ENCODE data around the gene CNN3.

Gene CNN3

GRCh38 chr1:94922761-94923331 is 4.1 kb downstream of the CNN3 start:
- DNase-seq, result no peak

GRCh38 chr1:94921977-94922376 is 4.9 kb downstream of the CNN3 start:
- no peak for DNase-seq

GRCh38 chr1:94920061-94920460 is 6.8 kb downstream of the CNN3 start:
- DNase-seq, result no peak

- no peak for DNase-seq
These were observed 7.5 kb downstream of the CNN3 start for GRCh38 chr1:94919241-94920030.

DNA sequence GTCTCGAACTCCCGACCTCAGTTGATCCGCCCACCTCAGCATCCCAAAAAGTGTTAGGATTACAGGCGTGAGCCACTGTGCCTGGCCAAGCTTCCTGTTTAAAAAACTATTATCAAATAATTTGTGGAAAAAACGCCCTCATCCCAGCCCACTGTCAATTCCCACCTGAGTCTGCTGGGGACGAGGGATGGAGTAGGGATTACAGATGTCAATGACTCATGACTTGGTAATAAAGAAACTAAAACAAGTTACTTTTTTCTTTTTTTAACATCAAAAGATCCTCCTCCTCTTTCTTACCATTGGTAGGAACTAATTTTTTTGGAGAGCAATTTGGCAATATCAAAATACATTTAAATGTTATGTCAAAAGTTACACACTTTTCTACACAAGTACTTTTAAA is 9.7 kb downstream of the CNN3 start:
- no peak for DNase-seq

GRCh38 chr1:94912263-94913184 is 14.4 kb downstream of the CNN3 start:
- DNase-seq, result no peak

GRCh38 chr1:94909486-94909885 is 17.4 kb downstream of the CNN3 start:
- DNase-seq, result no peak

DNA sequence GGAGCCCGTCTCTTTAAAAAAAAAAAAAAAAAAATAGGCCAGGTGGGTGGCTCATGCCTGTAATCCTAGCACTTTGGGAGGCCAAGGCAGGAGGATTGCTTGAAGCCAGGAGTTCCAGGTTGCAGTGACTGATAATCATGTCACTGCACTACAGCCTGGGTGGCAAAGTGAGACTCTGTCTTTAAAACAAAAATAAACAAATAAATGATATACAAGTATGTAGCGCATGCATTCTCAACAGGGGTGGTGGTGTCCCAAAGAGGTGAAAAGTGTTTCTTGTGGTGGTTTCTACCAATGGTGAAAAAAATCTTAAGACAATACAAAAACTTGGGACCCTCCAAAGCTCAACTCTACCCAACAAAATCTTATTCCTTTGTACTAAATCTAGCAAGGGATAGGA is 17.9 kb downstream of the CNN3 start:
- DNase-seq, result no peak

DNA sequence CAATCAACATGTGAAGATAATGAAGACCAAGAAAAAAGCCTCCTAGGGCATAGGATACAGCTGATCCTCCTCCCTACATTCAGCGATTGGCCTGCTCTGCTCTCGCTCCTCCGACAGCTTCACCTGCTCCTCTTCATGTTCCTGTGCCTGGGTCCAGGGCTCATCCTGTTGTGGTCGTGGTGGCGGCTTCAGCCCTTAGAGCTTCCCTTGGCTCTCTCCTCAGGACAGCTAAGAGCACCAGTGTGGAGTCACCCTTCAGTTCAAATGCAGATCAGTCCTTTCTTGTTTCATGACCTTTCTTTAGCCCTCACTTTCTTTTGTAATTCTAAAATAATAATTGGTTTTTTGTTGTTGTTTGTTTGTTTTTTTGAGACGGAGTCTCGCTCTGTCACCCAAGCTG is 18.7 kb downstream of the CNN3 start:
- DNase-seq, result no peak

- DNase-seq, result no peak
These were observed 19.8 kb downstream of the CNN3 start for GRCh38 chr1:94907136-94907535.

- no peak for DNase-seq
These were observed 20.5 kb downstream of the CNN3 start for GRCh38 chr1:94906382-94906781.

- no peak for DNase-seq
These were observed 21.7 kb downstream of the CNN3 start for GRCh38 chr1:94905207-94905606.

DNA sequence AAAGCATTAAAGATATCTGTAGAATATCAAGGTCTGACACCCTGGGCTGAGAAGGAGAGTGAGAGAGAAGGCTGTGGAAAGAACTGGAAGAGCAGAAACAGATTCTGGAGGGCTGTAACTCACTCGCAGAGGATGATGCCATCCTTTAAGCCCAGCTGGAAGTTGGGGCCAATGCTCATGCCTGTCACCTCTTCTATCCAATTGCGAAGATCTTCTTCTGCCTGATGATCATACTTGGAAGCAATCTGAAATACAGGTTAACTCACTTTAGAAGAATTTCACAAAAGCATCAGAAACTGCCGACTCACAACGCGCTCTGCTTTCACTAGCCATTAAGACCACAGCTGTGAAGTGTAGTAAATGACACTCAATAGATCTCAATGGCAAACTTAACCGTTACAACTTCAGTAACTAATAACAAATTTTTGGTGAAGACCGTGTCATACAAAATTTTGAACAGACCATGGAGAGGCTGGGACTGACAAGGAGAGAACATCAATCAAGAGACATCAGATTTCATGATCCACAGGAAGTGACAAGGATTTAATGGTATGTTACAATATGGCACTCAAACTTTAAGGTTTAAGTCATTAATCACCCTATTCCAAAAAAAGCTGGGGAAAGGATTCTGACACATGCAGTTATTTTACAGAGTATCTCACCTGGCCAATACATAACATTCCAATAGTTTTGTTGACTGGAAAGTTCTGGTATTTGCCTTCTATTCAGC is 23.5 kb downstream of the CNN3 start:
- no peak for DNase-seq

- no peak for DNase-seq
These were observed 25.1 kb downstream of the CNN3 start for GRCh38 chr1:94901841-94902240.

DNA sequence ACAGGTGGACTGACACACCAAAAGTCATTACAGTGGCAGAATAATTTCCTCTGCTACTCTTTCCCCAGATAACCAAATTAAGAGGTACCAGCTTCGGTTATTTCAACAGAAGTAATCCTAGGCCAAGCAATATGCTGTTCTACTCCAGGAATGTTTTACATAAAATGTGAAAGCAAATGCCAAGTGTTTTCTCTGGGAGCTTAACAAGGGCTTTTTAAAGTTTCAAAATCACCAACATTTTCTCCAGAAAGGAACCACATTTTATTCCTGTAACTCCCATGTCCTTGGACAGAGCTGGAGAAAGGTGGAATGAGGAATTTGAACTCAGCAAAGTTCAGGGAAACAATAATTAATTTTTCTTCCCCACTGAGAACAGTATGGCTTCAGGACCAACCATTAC is 27.2 kb downstream of the CNN3 start:
- no peak for DNase-seq

DNA sequence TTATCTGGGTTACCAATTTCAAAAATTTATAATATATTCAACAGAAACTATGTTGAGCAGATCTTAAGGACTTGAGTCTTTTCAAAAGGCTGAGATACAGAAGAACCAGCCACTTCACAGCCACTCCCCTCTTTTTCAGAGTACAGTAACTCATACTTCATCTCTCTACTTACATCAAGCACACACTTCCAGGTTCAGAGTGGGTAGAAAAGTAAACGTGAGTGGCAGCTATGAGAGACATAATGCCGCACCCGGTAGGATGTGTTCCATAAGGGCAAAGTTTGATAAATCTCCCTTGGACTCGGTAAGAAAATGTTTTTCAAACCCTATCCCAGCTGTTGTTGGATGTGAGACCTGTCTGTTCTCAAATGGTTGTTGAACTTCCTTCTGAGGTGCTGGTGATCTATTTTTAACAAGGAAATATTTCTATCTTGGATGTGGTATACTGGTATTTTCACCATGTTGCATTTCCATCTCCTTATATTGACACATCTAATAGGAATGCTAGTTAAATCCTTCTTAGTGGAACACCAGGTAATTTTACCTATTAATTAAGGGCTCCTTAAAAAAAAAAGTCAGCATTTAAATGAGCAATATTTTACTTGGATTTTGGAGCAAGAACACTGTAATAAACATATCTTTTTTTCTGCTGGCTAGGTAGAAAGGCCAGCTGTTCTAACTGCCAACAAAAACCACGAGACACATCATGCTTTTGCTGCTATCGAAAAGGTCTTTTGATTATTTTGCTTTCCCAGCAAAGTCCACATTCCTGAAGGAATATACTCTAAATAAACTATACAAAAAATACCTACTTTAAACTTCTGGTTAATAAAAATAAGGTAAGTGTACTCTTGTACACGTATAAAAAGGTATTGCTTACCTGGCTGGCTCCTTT is 28.2 kb downstream of the CNN3 start:
- DNase-seq, result no peak

GRCh38 chr1:94895518-94895917 is 31.4 kb downstream of the CNN3 start:
- no peak for DNase-seq

DNA sequence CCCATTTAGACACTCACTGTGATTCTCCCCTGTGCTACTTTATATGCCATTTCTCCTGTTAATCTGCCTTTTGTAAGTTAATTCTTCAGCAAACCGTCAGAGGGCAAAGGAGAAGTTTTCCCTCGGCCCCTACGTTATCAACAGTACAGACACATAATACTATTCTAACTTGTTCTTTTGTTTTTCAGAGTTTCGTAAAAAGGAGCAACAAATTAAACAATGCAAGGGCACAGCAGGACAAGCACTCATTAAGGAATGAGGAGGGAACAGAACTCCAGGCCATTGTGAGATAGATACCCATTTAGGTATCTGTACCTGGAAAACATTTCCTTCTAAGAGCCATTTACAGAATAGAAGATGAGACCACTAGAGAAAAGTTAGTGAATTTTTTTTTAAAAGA is 32.3 kb downstream of the CNN3 start:
- no peak for DNase-seq

DNA sequence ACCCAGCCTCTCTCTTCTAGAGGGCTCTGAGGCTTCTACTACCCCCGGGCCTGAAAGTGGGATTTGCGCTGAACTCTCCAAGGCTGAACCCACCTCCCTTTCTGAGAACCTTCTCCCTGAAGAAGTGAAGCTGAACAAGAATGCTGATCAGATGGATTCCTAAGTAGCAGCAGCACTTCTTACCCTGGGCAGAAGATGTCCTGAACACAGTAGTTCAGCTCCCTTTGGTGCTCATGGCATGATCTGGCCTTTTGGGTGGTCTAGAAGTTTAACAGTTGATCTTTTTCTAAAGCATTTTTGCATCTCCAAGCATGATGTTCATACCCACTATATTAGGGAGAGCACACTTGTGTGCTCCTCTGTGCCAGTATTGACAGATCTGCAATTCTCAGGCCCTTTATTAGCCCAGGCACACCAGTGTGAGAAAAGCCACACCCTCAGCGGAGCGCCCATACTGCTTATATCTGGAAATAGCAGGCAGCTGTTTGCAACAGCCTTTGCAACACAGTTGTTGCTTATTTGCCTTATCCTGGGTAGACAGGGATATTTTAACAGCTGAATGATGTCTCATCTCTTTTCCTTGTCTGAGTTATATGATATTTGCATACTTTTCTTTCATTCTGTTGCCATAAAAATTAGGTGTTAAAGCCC is 34.2 kb downstream of the CNN3 start:
- DNase-seq, result no peak

DNA sequence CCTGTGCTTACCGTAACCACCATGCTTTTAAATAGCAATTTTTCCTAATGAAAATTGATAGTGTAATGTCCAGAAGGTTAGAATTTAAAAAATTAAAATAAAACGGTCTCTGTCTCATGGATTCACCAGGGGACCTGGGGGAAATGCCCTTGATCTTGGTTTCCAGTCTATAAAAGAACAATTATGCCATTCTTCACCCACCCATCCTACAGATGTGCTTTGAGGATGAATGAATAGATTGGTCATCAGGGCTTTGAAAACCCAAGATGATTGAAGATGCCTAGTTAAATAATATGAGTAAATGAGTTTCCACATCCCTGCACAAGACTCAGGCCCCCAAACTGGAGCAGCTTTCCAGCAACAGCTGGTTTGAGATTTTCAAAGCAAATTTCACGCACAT is 38.7 kb downstream of the CNN3 start:
- DNase-seq, result no peak

DNA sequence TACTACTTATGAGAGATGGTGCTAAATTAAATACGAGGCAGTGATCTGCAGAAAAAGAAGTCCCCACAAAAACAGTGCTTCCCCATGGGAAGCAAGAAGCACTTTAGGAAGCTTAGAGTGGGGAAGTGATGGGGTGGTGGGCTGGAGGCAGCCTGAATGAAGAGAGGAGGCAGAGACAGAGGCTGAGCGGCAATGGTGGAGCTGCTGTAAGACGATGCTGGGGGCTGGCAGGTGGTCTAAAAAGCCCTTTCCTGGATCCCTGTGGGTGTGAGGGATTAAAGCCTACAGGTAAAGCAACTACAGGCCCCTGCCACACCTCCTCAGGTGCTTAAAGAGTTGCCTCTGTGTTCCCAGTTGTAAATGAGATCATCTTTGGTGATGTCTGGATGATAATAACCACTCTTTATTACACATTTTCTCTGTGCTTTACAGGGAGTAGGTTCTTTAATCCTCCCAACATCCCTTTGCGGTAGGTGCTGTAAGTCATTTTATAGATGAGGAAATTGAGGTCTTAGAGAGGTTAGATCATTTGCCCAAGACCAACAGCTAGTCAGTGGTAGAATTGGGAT is 39.2 kb downstream of the CNN3 start:
- no peak for DNase-seq
